GM08714 (cell line): Measurements from ENCODE around the gene PUS3.
A peak's percentile ranks its signal among the peaks of the same experiment; 100 is the strongest.
"Not testable (repeated sequence)": the region's sequence is repeated elsewhere in the genome, so short reads cannot be mapped to it uniquely, and the experiment has no call there.

Experiments
- H3K4me3 ChIP-seq: fragments of 200-500 bp; sonication (Bioruptor generic); 2 replicates; pipeline ENCODE4 v1.5.1; 2014; ENCODE audit warnings: mild to moderate bottlenecking, low read length, inconsistent platforms
- ZNF274 ChIP-seq: IDR thresholded peaks from 2 replicates; pipeline ENCODE4 v1.6.1; 2012; ENCODE audit warnings: mild to moderate bottlenecking, low read depth, low read length

The PUS3 gene

GRCh38 chr11:125886997-125887372 is 16.0 kb downstream of the PUS3 start:
- H3K4me3 ChIP-seq = peak overlapping the region; percentile 57; the same call in 1 of the 2 replicates
- no peak for TF ChIP-seq ZNF274

GRCh38 chr11:125883375-125883774 is 19.6 kb downstream of the PUS3 start:
- TF ChIP-seq ZNF274 = no peak
- H3K4me3 ChIP-seq = no peak overlapping the region

- TF ChIP-seq ZNF274 = no peak
- no peak overlapping the region for H3K4me3 ChIP-seq
These were observed 21.7 kb downstream of the PUS3 start for GRCh38 chr11:125881291-125881690.

GRCh38 chr11:125874556-125875124 is 28.4 kb downstream of the PUS3 start:
- H3K4me3 ChIP-seq = no peak overlapping the region

GRCh38 chr11:125873881-125874555 is 29.0 kb downstream of the PUS3 start:
- no peak overlapping the region for H3K4me3 ChIP-seq

More at GRCh38 chr11:125874556-125875124, 28.4 kb downstream of the PUS3 start:
- TF ChIP-seq ZNF274 = no peak

GRCh38 chr11:125872138-125872491 is 30.9 kb downstream of the PUS3 start:
- H3K4me3 ChIP-seq = no peak overlapping the region
- TF ChIP-seq ZNF274 = no peak

More at GRCh38 chr11:125873881-125874555, 29.0 kb downstream of the PUS3 start:
- no peak for TF ChIP-seq ZNF274

GRCh38 chr11:125871391-125872137 is 31.4 kb downstream of the PUS3 start:
- no peak for TF ChIP-seq ZNF274
- H3K4me3 ChIP-seq = no peak overlapping the region

- no peak overlapping the region for H3K4me3 ChIP-seq
- no peak for TF ChIP-seq ZNF274
These were observed 33.5 kb downstream of the PUS3 start for GRCh38 chr11:125869521-125869920.

- not testable (repeated sequence) for H3K4me3 ChIP-seq
These were observed 37.7 kb downstream of the PUS3 start for GRCh38 chr11:125865354-125865753.

GRCh38 chr11:125862786-125863185 is 40.2 kb downstream of the PUS3 start:
- not testable (repeated sequence) for H3K4me3 ChIP-seq

- H3K4me3 ChIP-seq = not testable (repeated sequence)
These were observed 45.3 kb downstream of the PUS3 start for GRCh38 chr11:125857670-125858069.

GRCh38 chr11:125846188-125846587 is 56.8 kb downstream of the PUS3 start:
- H3K4me3 ChIP-seq = no peak overlapping the region
- no peak for TF ChIP-seq ZNF274
